ENCODE measurements around the gene ANAPC13.

Gene ANAPC13

DNA sequence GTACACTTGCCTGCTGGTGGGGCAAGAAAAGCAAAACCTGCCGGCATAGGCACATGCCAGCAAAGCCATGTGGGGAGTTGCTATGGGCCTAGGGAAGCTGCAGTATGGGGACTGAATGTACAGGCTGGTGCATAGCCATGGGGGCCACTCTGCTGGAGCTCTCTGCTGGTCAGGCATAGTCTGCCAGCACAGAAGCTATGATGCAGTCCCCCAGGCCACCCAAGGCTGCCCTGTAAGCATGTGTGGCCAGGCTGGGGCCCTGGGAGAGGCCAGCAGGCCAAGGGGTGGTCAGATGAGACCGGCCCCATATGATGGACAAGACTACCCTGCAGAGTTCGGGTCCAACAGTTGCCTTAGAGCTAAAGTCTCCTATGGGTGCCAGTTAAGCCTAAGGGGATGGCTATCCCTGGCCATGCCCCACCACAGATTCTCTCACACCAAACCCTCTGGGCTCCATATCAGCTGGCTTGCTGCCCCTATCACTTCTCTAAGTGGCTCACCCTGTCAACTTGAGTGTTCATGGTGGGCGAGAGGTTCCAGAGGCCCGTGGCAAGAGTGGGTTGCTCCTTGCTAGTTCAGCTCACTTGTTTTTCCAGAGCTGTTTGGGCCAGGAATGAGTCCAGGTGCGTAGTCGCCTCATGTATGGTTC, 41.9 kb upstream of the ANAPC13 start:
- H3K79me2 ChIP-seq (ENCODE audit: insufficient read depth, low read length): peaks cover 21% of the 10 kb centered on the region; the same call in 1 of the 2 replicates
- H4K20me1 ChIP-seq (ENCODE audit: low read depth, low read length): no peaks in the 10 kb centered on the region
- H3K27me3 ChIP-seq (ENCODE audit: low read length): no peaks in the 10 kb centered on the region
- H3K36me3 ChIP-seq (ENCODE audit: low read length): peaks cover 9% of the 10 kb centered on the region; the same call in 1 of the 2 replicates
- H3F3A ChIP-seq (ENCODE audit: insufficient read depth): no peaks in the 10 kb centered on the region
- no peak overlapping the region for H2AFZ ChIP-seq (ENCODE audit: low read depth, low read length, severe bottlenecking)
- H3K9me2 ChIP-seq (replicated peaks; ENCODE audit: insufficient read depth, low read length): no peaks in the 10 kb centered on the region
- no peak overlapping the region for H3K4me3 ChIP-seq (ENCODE audit: insufficient read depth, low read length, poor library complexity, severe bottlenecking)
- H3K9me3 ChIP-seq (ENCODE audit: insufficient read depth, low read length): peaks cover 11% of the 10 kb centered on the region; the same call in 1 of the 2 replicates
- H3K27ac ChIP-seq (ENCODE audit: low read depth, low read length): no peak overlapping the region
- TF ChIP-seq CTCF (IDR thresholded peaks at IDR 0.05; ENCODE audit: insufficient read depth, low read length, poor library complexity, severe bottlenecking): no peak
- TF ChIP-seq EZH2phosphoT487 (conservative IDR thresholded peaks at IDR 0.05; ENCODE audit: low read length): no peak
- no peak overlapping the region for H3K4me2 ChIP-seq (ENCODE audit: low read depth, low read length, poor library complexity, severe bottlenecking)
- no peak overlapping the region for H3K9ac ChIP-seq (ENCODE audit: low read length)

DNA sequence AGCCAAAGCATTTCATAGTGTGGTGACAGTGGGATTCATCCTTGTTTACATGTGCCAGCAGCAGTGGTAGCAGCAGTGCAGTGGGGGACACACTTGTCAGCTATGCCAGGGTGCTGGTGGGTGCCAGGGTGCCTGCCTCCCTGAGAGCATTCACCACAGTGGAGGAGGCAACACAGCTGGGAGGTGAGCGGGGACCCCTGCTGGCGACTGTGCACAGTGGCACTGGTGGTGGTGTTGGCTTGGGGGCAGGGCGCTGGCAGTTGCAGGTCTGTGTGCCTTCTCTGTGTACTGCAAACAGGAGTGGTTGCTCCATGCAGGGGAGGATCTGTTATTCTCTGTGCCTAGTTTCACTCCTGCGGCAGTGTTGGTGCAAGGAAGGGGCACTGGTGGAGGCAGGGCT, 41.3 kb upstream of the ANAPC13 start:
- Histone ChIP-seq H3K9ac (ENCODE audit: low read length) (no peak overlapping the region), H2AFZ (ENCODE audit: low read depth, low read length, severe bottlenecking) (no peak overlapping the region), H3K79me2 (ENCODE audit: insufficient read depth, low read length) (peaks cover 23% of the 10 kb centered on the region; the same call in 1 of the 2 replicates), H3K27ac (ENCODE audit: low read depth, low read length) (no peak overlapping the region), H3K36me3 (ENCODE audit: low read length) (peaks cover 7% of the 10 kb centered on the region; the same call in 1 of the 2 replicates), H3K9me3 (ENCODE audit: insufficient read depth, low read length) (peaks cover 14% of the 10 kb centered on the region; the same call in 1 of the 2 replicates), H3K4me2 (ENCODE audit: low read depth, low read length, poor library complexity, severe bottlenecking) (no peak overlapping the region), H3F3A (ENCODE audit: insufficient read depth) (no peaks in the 10 kb centered on the region), H3K9me2 (replicated peaks; ENCODE audit: insufficient read depth, low read length) (no peaks in the 10 kb centered on the region), H3K4me3 (ENCODE audit: insufficient read depth, low read length, poor library complexity, severe bottlenecking) (no peak overlapping the region), H4K20me1 (ENCODE audit: low read depth, low read length) (no peaks in the 10 kb centered on the region), H3K27me3 (ENCODE audit: low read length) (no peaks in the 10 kb centered on the region)
- TF ChIP-seq CTCF (IDR thresholded peaks at IDR 0.05; ENCODE audit: insufficient read depth, low read length, poor library complexity, severe bottlenecking): peak; percentile 15
- no peak for TF ChIP-seq EZH2phosphoT487 (conservative IDR thresholded peaks at IDR 0.05; ENCODE audit: low read length)

DNA sequence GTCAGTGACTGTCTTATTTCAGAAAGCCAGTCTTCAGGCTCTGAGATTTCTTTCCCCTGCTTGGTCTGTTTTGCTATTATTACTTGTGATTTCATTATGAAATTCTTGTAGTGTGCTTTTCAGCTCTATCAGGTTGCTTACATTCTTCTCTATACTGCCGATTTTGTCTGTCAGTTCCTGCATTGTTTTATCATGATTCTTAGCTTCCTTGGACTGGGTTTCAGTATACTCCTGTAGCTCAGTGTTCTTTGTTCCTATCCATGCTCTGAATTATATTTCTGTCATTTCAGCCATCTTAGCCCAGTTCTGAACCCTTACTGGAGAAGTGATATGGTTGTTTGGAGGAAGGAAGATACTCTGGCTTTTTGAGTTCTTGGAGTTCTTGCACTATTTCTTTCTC, 40.5 kb upstream of the ANAPC13 start:
- Histone ChIP-seq H3K9me2 (replicated peaks; ENCODE audit: insufficient read depth, low read length) (no peaks in the 10 kb centered on the region), H3K27ac (ENCODE audit: low read depth, low read length) (no peak overlapping the region), H4K20me1 (ENCODE audit: low read depth, low read length) (no peaks in the 10 kb centered on the region), H3K4me2 (ENCODE audit: low read depth, low read length, poor library complexity, severe bottlenecking) (no peak overlapping the region), H3K9ac (ENCODE audit: low read length) (no peak overlapping the region), H2AFZ (ENCODE audit: low read depth, low read length, severe bottlenecking) (no peak overlapping the region), H3K36me3 (ENCODE audit: low read length) (peaks cover 7% of the 10 kb centered on the region; the same call in 1 of the 2 replicates), H3F3A (ENCODE audit: insufficient read depth) (no peaks in the 10 kb centered on the region), H3K4me3 (ENCODE audit: insufficient read depth, low read length, poor library complexity, severe bottlenecking) (no peak overlapping the region), H3K79me2 (ENCODE audit: insufficient read depth, low read length) (peaks cover 23% of the 10 kb centered on the region; the same call in 1 of the 2 replicates), H3K27me3 (ENCODE audit: low read length) (no peaks in the 10 kb centered on the region), H3K9me3 (ENCODE audit: insufficient read depth, low read length) (peaks cover 14% of the 10 kb centered on the region; the same call in 1 of the 2 replicates)
- TF ChIP-seq EZH2phosphoT487 (conservative IDR thresholded peaks at IDR 0.05; ENCODE audit: low read length): no peak
- no peak for TF ChIP-seq CTCF (IDR thresholded peaks at IDR 0.05; ENCODE audit: insufficient read depth, low read length, poor library complexity, severe bottlenecking)
